ENCODE data around the gene COASY.
A peak's percentile ranks its signal among the peaks of the same experiment; 100 is the strongest.
"Not testable (repeated sequence)": the region's sequence is repeated elsewhere in the genome, so short reads cannot be mapped to it uniquely, and the experiment has no call there.

Gene COASY

DNA sequence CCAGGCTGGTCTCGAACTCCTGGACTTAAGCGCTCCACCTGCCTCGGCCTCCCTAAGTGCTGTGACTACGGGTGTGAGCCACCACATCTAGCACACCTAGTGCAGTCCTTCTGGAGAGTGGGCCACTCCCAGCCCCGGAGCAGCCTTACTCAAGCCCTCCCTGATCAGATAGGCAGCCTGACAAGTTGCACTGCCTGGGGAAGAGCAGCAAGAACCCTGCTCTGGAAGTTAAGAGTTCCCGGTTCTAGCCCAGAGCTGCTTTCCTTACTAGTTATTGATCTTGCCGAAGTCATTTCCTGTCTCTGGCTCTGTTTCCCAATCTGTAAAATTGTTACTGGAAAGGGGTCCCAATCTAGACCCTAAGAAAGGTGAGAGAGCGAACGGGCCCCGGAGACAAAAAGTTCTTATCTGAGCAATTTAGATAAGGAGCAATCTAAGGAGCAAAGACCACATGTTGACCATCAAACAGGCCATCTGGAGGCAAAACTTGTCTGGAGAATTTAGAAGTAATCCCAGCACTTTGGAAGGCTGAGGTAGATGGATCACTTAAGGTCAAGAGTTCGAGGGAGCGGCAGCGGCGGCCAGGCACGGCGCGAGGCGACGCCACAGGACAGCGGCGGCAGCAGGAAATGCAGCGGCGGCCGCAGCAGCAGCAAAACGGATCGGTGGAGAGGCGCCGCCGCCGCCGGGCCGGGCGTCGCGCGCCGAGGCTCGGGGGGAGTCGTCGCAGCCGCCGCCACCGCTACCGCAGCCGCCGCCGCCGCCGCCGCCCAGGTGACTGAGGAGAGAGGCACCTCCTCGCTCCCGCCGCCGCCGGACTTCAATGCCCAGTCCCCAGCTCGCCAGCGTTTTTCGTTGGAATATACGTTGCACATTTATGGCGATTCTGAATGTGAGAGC, 30.2 kb upstream of the COASY start:
- H3K9ac ChIP-seq (ENCODE audit: low read depth, low read length): no peak overlapping the region
- H3K36me3 ChIP-seq (ENCODE audit: control insufficient read depth, insufficient read depth, low read length): no peaks in the 10 kb centered on the region
- peaks cover 19% of the 10 kb centered on the region for H3K27me3 ChIP-seq (ENCODE audit: control insufficient read depth, insufficient read depth, low read length)
- peak overlapping the region; percentile 47; the same call in 1 of the 2 replicates for H3K4me3 ChIP-seq (ENCODE audit: low read depth, low read length)
- H3K9me3 ChIP-seq (ENCODE audit: control insufficient read depth, insufficient read depth, low read length): no peaks in the 10 kb centered on the region
- peaks cover 15% of the 10 kb centered on the region for H3K4me1 ChIP-seq (ENCODE audit: control insufficient read depth, insufficient read depth, low read length)
- H3K27ac ChIP-seq (ENCODE audit: low read depth, low read length): peak overlapping the region; percentile 20

DNA sequence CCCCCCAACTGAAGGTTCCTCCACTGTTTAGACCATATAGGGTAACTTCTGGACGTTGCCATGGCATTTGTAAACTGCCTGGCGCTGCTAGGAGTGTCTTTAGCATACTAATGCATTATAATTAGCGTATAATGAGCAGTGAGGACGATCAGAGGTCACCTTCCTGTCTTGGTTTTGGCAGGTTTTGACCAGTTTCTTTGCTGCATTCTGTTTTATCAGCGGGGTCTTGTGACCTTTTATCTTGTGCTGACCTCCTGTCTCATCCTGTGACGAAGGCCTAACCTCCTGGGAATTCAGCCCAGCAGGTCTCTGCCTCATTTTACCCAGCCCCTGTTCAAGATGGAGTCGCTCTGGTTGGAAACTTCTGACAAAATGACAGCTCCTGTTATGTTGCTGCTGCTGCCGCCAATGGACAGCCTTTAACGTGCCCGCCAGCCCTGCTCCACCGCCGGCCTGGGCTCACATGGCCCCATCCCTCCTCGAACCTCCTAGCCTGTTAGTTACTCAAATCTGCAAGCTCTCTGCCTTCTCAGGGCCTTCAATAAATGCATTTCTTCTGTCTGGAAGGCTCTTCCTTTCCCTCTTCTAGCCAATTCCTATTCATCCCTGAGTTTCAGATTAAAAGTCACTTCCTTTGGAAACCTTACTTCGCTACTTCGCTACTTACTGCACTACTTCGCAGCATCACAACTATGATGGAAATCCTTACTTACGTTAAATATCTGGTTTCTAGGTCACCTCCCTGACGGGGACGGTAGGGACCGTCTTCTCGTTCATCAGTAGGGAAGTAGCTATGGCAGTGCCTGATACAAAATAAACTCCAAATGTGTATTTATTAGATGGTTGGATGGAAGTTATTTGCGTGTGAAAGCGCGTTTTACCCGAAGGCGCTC, 26.5 kb upstream of the COASY start:
- Histone ChIP-seq H3K27me3 (ENCODE audit: control insufficient read depth, insufficient read depth, low read length) (peaks cover 19% of the 10 kb centered on the region), H3K9ac (ENCODE audit: low read depth, low read length) (no peak overlapping the region), H3K4me3 (ENCODE audit: low read depth, low read length) (peak overlapping the region; percentile 65), H3K9me3 (ENCODE audit: control insufficient read depth, insufficient read depth, low read length) (no peaks in the 10 kb centered on the region), H3K36me3 (ENCODE audit: control insufficient read depth, insufficient read depth, low read length) (peaks cover 6% of the 10 kb centered on the region; the same call in 1 of the 2 replicates), H3K27ac (ENCODE audit: low read depth, low read length) (no peak overlapping the region), H3K4me1 (ENCODE audit: control insufficient read depth, insufficient read depth, low read length) (peaks cover 17% of the 10 kb centered on the region)

DNA sequence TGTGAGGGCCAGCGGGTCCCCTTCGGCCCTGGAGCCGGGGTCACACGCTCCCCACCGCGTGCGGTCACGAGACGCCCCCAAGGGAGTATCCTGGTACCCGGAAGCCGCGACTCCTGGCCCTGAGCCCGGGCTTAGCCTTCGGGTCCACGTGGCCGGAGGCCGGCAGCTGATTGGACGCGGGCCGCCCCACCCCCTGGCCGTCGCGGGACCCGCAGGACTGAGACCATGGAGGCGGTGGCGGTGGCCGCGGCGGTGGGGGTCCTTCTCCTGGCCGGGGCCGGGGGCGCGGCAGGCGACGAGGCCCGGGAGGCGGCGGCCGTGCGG, 25.9 kb upstream of the COASY start, which contains the start of gene NAGLU:
Gene NAGLU, plus strand, starts transcription at position 194 of the 324 bp plus-strand sequence. Its CDS starts 32 bp downstream, at position 226.
- H3K4me1 ChIP-seq (ENCODE audit: control insufficient read depth, insufficient read depth, low read length): peaks cover 17% of the 10 kb centered on the region
- H3K27me3 ChIP-seq (ENCODE audit: control insufficient read depth, insufficient read depth, low read length): peaks cover 16% of the 10 kb centered on the region
- peak within 1 kb of the TSS; percentile 81 for H3K9ac ChIP-seq (ENCODE audit: low read depth, low read length)
- H3K36me3 ChIP-seq (ENCODE audit: control insufficient read depth, insufficient read depth, low read length): peaks cover 11% of the 10 kb centered on the region; the same call in 1 of the 2 replicates
- H3K9me3 ChIP-seq (ENCODE audit: control insufficient read depth, insufficient read depth, low read length): no peaks in the 10 kb centered on the region
- H3K4me3 ChIP-seq (ENCODE audit: low read depth, low read length): peak within 1 kb of the TSS; percentile 65
- H3K27ac ChIP-seq (ENCODE audit: low read depth, low read length): peak within 1 kb of the TSS; percentile 58

DNA sequence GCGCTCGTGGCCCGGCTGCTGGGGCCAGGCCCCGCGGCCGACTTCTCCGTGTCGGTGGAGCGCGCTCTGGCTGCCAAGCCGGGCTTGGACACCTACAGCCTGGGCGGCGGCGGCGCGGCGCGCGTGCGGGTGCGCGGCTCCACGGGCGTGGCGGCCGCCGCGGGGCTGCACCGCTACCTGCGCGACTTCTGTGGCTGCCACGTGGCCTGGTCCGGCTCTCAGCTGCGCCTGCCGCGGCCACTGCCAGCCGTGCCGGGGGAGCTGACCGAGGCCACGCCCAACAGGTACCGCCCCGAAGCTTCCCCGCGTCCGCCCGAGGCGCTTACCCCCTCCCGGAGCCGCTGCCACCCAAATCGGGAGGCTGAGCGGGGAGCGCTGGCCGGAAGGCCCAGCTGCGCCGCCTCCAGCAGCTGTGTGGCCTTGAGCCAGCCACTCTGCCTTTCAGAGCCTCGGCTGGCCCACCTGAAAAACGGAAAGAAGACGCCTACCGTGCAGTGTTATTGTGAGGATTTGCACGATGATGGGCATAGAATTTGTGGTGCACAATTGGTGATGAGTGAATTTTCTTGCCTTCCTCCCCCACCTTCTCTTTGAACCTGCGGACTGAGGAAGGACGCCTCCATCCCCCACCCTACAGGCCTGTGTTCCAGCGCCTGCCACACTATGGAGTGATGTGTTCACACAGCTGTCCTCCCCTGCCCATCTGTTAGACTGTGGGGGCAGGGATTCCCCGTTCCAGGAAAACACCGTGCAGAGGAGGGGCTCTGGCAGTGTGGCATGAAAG, 25.4 kb upstream of the COASY start:
- Histone ChIP-seq H3K27ac (ENCODE audit: low read depth, low read length) (peak overlapping the region; percentile 58), H3K9ac (ENCODE audit: low read depth, low read length) (peak overlapping the region; percentile 81), H3K4me3 (ENCODE audit: low read depth, low read length) (peak overlapping the region; percentile 65), H3K27me3 (ENCODE audit: control insufficient read depth, insufficient read depth, low read length) (peaks cover 10% of the 10 kb centered on the region), H3K36me3 (ENCODE audit: control insufficient read depth, insufficient read depth, low read length) (peaks cover 17% of the 10 kb centered on the region), H3K9me3 (ENCODE audit: control insufficient read depth, insufficient read depth, low read length) (no peaks in the 10 kb centered on the region), H3K4me1 (ENCODE audit: control insufficient read depth, insufficient read depth, low read length) (peaks cover 17% of the 10 kb centered on the region)

DNA sequence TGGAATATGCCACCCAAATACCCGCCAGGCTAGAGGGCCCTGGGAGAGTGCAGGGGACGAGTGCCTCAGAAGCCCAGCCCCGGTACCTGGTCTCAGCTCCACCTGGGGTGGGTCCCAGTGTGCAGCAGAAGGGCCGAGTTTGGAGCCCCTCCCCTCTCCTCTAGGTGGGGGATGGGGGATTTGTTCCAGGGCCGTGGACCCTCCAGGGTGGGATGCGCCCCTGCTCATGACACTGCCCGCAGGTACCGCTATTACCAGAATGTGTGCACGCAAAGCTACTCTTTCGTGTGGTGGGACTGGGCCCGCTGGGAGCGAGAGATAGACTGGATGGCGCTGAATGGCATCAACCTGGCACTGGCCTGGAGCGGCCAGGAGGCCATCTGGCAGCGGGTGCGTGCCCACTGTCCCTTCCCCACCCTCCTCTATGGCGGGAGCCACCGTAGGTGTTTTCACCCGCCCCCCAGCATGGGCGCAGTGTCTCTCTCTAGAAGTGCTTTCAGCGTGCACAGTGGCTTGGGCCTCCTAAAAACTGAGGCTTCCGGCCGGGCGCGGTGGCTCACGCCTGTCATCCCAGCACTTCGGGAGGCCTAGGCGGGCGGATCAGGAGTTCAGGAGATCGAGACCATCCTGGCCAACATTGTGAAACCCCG, 24.7 kb upstream of the COASY start:
- Histone ChIP-seq H3K9ac (ENCODE audit: low read depth, low read length) (no peak overlapping the region; the same call in 1 of the 2 replicates), H3K4me3 (ENCODE audit: low read depth, low read length) (peak overlapping the region; percentile 65), H3K9me3 (ENCODE audit: control insufficient read depth, insufficient read depth, low read length) (no peaks in the 10 kb centered on the region), H3K27me3 (ENCODE audit: control insufficient read depth, insufficient read depth, low read length) (peaks cover 7% of the 10 kb centered on the region; the same call in 1 of the 2 replicates), H3K4me1 (ENCODE audit: control insufficient read depth, insufficient read depth, low read length) (peaks cover 17% of the 10 kb centered on the region), H3K27ac (ENCODE audit: low read depth, low read length) (peak overlapping the region; percentile 58), H3K36me3 (ENCODE audit: control insufficient read depth, insufficient read depth, low read length) (peaks cover 19% of the 10 kb centered on the region)

DNA sequence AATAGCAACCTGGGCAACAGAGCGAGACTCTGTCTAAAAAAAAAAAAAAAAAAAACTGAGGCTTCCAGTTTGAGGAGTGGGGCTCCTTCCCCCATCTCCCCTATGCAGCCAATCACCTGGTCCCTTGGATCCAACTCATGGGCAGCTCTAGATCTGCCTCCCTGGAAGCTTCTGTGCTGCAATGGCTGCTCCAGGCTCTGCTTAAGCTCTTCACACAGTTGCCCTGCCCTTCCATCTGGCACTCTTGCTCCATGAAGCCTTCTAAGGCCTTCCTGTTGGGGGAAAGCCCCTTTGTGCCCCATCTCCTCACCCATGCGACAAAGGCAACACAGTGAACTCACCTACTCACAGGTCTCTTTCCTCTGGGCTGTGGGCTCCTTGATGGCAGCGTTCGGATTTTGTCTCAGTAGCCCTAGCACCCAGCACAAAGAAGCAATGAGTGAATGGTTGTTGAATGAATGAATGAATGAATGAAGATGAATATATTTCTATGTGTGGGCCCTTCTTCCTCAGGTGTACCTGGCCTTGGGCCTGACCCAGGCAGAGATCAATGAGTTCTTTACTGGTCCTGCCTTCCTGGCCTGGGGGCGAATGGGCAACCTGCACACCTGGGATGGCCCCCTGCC, 24.0 kb upstream of the COASY start:
- peaks cover 17% of the 10 kb centered on the region for H3K4me1 ChIP-seq (ENCODE audit: control insufficient read depth, insufficient read depth, low read length)
- H3K27ac ChIP-seq (ENCODE audit: low read depth, low read length): no peak overlapping the region
- H3K36me3 ChIP-seq (ENCODE audit: control insufficient read depth, insufficient read depth, low read length): peaks cover 19% of the 10 kb centered on the region
- no peak overlapping the region for H3K4me3 ChIP-seq (ENCODE audit: low read depth, low read length)
- H3K27me3 ChIP-seq (ENCODE audit: control insufficient read depth, insufficient read depth, low read length): peaks cover 7% of the 10 kb centered on the region; the same call in 1 of the 2 replicates
- H3K9me3 ChIP-seq (ENCODE audit: control insufficient read depth, insufficient read depth, low read length): no peaks in the 10 kb centered on the region
- H3K9ac ChIP-seq (ENCODE audit: low read depth, low read length): no peak overlapping the region

DNA sequence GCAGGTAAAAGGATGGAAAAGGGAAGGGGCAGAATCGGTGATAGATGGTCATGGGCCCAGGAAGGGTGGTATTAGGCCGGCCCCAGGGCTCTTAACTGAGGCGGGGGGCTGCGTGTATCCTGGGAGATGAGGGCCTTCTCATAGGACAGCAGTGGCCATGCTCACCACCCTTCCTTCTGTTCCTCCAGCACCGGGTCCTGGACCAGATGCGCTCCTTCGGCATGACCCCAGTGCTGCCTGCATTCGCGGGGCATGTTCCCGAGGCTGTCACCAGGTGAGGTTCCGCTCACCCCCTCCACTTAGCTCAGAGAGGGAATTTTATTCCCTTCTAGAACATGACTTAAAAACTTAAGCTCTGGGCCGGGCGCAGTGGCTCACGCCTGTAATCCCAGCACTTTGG, 23.5 kb upstream of the COASY start:
- Histone ChIP-seq H3K4me1 (ENCODE audit: control insufficient read depth, insufficient read depth, low read length) (peaks cover 17% of the 10 kb centered on the region), H3K9ac (ENCODE audit: low read depth, low read length) (no peak overlapping the region), H3K36me3 (ENCODE audit: control insufficient read depth, insufficient read depth, low read length) (peaks cover 19% of the 10 kb centered on the region), H3K27me3 (ENCODE audit: control insufficient read depth, insufficient read depth, low read length) (peaks cover 5% of the 10 kb centered on the region; the same call in 1 of the 2 replicates), H3K4me3 (ENCODE audit: low read depth, low read length) (no peak overlapping the region), H3K27ac (ENCODE audit: low read depth, low read length) (no peak overlapping the region), H3K9me3 (ENCODE audit: control insufficient read depth, insufficient read depth, low read length) (no peaks in the 10 kb centered on the region)

DNA sequence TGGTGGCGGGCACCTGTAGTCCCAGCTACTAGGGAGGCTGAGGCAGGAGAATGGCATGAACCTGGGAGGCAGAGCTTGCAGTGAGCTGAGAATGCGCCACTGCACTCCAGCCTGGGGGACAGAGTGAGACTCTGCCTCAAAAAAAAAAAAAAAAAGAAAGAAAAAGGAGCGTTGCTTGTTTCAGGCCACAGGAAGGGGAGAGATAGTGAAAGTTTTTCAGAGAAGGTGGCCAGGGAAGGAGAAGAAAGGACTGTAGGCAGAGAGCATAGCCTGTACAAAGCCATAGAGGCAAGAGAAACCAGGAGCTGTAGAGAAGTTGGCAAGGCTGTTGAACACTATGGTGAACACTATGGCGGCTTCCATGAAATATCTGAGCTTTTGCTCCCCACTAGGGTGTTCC, 21.4 kb upstream of the COASY start:
- H3K27me3 ChIP-seq (ENCODE audit: control insufficient read depth, insufficient read depth, low read length); H3K27ac ChIP-seq (ENCODE audit: low read depth, low read length): not testable (repeated sequence)
- H3K36me3 ChIP-seq (ENCODE audit: control insufficient read depth, insufficient read depth, low read length): peaks cover 26% of the 10 kb centered on the region

DNA sequence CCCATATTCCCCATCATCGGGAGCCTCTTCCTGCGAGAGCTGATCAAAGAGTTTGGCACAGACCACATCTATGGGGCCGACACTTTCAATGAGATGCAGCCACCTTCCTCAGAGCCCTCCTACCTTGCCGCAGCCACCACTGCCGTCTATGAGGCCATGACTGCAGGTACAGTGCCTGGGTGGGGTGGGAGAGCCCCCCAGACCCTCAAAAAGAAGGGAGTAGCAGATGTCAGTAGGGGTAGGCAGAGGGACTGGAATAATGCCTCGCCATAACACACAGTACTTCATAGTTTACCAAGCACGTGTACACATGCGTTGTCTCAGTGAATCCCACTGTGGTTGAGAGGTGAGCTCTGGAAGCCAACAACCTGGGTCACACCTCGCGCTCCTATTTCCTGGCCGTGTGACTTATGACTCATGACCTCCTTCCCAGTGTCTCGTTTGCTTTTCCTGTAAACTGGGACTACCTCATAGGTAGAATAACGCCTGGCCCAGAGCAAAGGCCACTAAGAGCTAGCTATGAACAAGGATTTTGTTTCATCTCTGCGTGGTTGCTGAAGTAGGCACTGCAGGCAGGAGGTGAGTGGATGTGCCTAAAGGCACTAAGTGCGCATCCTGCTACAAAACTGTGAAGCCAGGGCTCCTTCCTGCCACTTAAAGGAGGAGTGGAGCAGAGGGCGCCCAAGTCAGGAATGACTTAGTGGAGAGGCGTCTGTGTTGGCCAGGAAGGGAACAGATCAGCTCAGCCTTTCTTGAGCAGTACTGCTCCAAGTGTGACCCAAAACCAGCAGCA, 20.7 kb upstream of the COASY start:
- Histone ChIP-seq H3K4me3 (ENCODE audit: low read depth, low read length) (no peak overlapping the region), H3K9ac (ENCODE audit: low read depth, low read length) (no peak overlapping the region), H3K27ac (ENCODE audit: low read depth, low read length) (no peak overlapping the region), H3K4me1 (ENCODE audit: control insufficient read depth, insufficient read depth, low read length) (peaks cover 6% of the 10 kb centered on the region), H3K9me3 (ENCODE audit: control insufficient read depth, insufficient read depth, low read length) (no peaks in the 10 kb centered on the region), H3K27me3 (ENCODE audit: control insufficient read depth, insufficient read depth, low read length) (no peaks in the 10 kb centered on the region), H3K36me3 (ENCODE audit: control insufficient read depth, insufficient read depth, low read length) (peaks cover 26% of the 10 kb centered on the region)

More for the DNA sequence above, 21.4 kb upstream of the COASY start:
- H3K4me1 ChIP-seq (ENCODE audit: control insufficient read depth, insufficient read depth, low read length): peaks cover 10% of the 10 kb centered on the region
- H3K4me3 ChIP-seq (ENCODE audit: low read depth, low read length); H3K9me3 ChIP-seq (ENCODE audit: control insufficient read depth, insufficient read depth, low read length); H3K9ac ChIP-seq (ENCODE audit: low read depth, low read length): not testable (repeated sequence)
